BE2C (cell line): ENCODE measurements around the gene PGGHG.
"Not testable (repeated sequence)": the region's sequence is repeated elsewhere in the genome, so short reads cannot be mapped to it uniquely, and the experiment has no call there.

Source experiments
- DNase-seq: peaks from one replicate; pipeline ENCODE4 v3.0.0-alpha.2; 2020
- H3K27me3 ChIP-seq: fragments of 250-450 bp; sonication (Bioruptor Pico); 2 replicates; pipeline ENCODE4 v1.5.1; 2020; ENCODE audit warnings: mild to moderate bottlenecking
- H3K36me3 ChIP-seq: fragments of 250-450 bp; sonication (Bioruptor Pico); 2 replicates; pipeline ENCODE4 v1.5.1; 2020; ENCODE audit warnings: mild to moderate bottlenecking
- H3K4me1 ChIP-seq: fragments of 250-450 bp; sonication (Bioruptor Pico); 2 replicates; pipeline ENCODE4 v1.5.1; 2020
- H3K4me3 ChIP-seq: 2 replicates; pipeline ENCODE4 v1.5.1; 2011; ENCODE audit warnings: low read depth, low read length
- H3K9me3 ChIP-seq: fragments of 250-450 bp; sonication (Bioruptor Pico); 2 replicates; pipeline ENCODE4 v1.5.1; 2020
- CTCF ChIP-seq: IDR thresholded peaks from 2 replicates; pipeline ENCODE4 v1.5.1; 2012; ENCODE audit warnings: mild to moderate bottlenecking, low read depth, low read length

The PGGHG gene

GRCh38 chr11:305844-306211 is 16.9 kb downstream of the PGGHG start:
- TF ChIP-seq CTCF: no peak
- Histone ChIP-seq H3K36me3 (no peaks in the 10 kb centered on the region), H3K4me1 (no peaks in the 10 kb centered on the region), H3K4me3 (no peak overlapping the region), H3K9me3 (no peaks in the 10 kb centered on the region), H3K27me3 (no peaks in the 10 kb centered on the region)
- DNase-seq: no peak

GRCh38 chr11:306645-307371 is 17.9 kb downstream of the PGGHG start:
- Histone ChIP-seq H3K27me3 (no peaks in the 10 kb centered on the region), H3K36me3 (no peaks in the 10 kb centered on the region), H3K4me1 (no peaks in the 10 kb centered on the region), H3K4me3 (no peak overlapping the region), H3K9me3 (no peaks in the 10 kb centered on the region)
- no peak for DNase-seq
- TF ChIP-seq CTCF: no peak

DNA sequence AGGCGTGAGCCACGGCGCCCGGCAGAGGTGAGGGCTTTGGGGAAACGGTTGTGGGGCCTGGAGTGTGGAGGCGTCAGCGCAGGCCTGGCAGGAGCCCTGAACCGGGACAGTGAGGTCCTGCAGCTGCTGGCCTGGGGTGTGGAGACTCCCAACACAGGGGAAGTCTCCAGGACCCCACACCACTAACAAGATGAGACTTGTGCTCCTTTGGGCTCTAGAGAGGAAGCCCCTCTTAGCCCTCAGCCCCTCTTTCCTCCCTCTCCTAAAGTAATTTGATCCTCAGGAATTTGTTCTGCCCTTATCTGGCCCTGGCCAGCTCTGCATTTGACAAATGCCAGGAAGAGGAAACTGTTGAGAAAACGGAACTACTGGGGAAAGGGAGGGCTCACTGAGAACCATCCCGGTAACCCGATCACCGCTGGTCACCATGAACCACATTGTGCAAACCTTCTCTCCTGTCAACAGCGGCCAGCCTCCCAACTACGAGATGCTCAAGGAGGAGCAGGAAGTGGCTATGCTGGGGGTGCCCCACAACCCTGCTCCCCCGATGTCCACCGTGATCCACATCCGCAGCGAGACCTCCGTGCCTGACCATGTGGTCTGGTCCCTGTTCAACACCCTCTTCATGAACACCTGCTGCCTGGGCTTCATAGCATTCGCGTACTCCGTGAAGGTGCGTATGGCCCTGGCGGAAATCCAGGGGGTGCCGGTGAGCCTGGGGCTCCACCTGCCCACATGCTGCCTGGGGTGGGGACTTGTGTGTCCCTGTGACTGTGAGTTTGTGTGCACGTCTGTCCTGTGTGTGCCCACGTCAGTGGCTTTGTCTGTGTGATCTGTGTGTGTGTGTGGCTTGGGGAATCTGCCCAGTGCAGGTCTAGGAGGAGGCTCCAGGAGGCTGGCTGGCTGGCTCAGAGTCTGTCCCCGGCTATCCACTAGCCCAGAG is 19.1 kb downstream of the PGGHG start, which contains the start of gene IFITM2:
TSS of gene IFITM2 (plus strand) at position 51 of the 943 bp plus-strand sequence. CDS start at position 428, 377 bp downstream.
- H3K36me3 ChIP-seq, H3K27me3 ChIP-seq, H3K4me1 ChIP-seq, H3K4me3 ChIP-seq, H3K9me3 ChIP-seq, DNase-seq: not testable (repeated sequence)

GRCh38 chr11:308740-309665 is 20.1 kb downstream of the PGGHG start:
- H3K36me3 ChIP-seq, DNase-seq, H3K4me1 ChIP-seq, H3K4me3 ChIP-seq, H3K9me3 ChIP-seq, H3K27me3 ChIP-seq: not testable (repeated sequence)

- H3K36me3 ChIP-seq, H3K4me1 ChIP-seq, H3K9me3 ChIP-seq, H3K4me3 ChIP-seq, DNase-seq, H3K27me3 ChIP-seq: not testable (repeated sequence)
These were observed 21.1 kb downstream of the PGGHG start for GRCh38 chr11:309979-310572.

- not testable (repeated sequence) for H3K4me3 ChIP-seq, H3K4me1 ChIP-seq
These were observed 22.3 kb downstream of the PGGHG start for GRCh38 chr11:311013-311748.

GRCh38 chr11:312092-312816 is 23.3 kb downstream of the PGGHG start:
- TF ChIP-seq CTCF: no peak
- no peaks in the 10 kb centered on the region for H3K9me3 ChIP-seq
- H3K36me3 ChIP-seq: no peaks in the 10 kb centered on the region
- H3K27me3 ChIP-seq: peaks cover 5% of the 10 kb centered on the region
- H3K4me1 ChIP-seq: no peaks in the 10 kb centered on the region
- no peak overlapping the region for H3K4me3 ChIP-seq
- no peak for DNase-seq

More at GRCh38 chr11:311013-311748, 22.3 kb downstream of the PGGHG start:
- not testable (repeated sequence) for H3K36me3 ChIP-seq, H3K9me3 ChIP-seq, DNase-seq, H3K27me3 ChIP-seq
